ENCODE results near the gene SENP3.

The SENP3 gene

DNA sequence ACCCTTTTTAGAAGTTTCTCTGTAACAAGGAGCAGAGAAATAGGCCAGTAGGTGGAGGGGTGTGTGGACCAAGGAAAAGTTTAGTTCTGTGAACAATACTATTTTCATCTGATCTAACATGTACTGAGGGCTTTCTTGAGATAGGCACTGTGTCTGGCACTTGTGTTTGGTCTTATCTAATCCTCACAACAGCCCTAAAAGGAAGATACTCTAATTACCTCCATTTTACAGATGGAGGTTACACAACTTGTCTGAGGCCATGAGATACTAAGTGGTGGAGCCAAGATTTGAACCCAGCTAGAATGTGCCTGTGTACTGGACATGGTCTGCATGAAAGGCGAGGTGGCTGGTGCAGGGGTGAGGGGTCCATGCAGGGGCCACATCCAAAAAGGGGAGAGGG lies 8.4 kb upstream of the SENP3 start:
- in situ Hi-C loops (cut with MboI; ENCODE audit: low sequenced_read_pairs), result no loop called here

DNA sequence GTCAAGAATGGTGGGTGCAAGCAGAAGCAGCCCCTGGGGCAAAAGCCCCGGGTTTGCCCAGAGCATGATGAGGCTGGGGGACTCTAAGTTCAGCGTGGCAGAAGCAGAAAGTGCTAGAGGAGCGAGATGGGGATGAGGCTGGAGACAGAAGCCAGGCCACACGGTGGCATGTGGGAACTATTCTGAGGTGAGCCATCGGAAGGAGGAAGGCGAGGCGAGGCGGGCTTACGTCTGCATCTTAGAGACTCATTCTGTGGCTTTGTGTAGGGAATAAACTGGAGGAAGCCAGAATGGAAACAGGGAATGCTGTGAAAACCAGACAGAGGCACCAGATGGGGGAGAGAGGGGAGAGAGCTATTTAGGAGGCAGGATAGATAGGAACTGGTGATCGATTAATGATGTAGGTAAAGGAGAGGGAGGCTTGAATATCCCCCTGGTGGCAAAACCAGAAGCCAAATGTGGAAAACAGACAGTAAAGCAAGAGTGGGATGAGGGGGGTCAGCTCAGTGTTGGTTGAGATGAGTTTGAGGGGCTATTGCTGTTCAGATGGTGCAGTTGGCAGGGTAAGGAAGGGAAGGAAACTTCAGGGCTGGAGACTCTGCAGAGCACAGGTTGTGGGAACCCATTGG lies 6.3 kb upstream of the SENP3 start:
- in situ Hi-C loops (cut with MboI; ENCODE audit: low sequenced_read_pairs), result no loop called here

- in situ Hi-C loops (cut with MboI; ENCODE audit: low sequenced_read_pairs), result no loop called here
Observed at GRCh38 chr17:7556627-7557026, 5.1 kb upstream of the SENP3 start.

GRCh38 chr17:7557147-7557764 lies 4.5 kb upstream of the SENP3 start:
- in situ Hi-C loops (cut with MboI; ENCODE audit: low sequenced_read_pairs), result no loop called here

GRCh38 chr17:7557775-7558543 lies 3.8 kb upstream of the SENP3 start:
- in situ Hi-C loops (cut with MboI; ENCODE audit: low sequenced_read_pairs), result no loop called here

- in situ Hi-C loops (cut with MboI; ENCODE audit: low sequenced_read_pairs), result no loop called here
Observed at GRCh38 chr17:7558544-7559319, 3.0 kb upstream of the SENP3 start, which contains the start of gene TNFSF13. TNFSF13 (plus strand) TSS chr17:7558750; CDS start chr17:7559040, 290 bp downstream.

DNA sequence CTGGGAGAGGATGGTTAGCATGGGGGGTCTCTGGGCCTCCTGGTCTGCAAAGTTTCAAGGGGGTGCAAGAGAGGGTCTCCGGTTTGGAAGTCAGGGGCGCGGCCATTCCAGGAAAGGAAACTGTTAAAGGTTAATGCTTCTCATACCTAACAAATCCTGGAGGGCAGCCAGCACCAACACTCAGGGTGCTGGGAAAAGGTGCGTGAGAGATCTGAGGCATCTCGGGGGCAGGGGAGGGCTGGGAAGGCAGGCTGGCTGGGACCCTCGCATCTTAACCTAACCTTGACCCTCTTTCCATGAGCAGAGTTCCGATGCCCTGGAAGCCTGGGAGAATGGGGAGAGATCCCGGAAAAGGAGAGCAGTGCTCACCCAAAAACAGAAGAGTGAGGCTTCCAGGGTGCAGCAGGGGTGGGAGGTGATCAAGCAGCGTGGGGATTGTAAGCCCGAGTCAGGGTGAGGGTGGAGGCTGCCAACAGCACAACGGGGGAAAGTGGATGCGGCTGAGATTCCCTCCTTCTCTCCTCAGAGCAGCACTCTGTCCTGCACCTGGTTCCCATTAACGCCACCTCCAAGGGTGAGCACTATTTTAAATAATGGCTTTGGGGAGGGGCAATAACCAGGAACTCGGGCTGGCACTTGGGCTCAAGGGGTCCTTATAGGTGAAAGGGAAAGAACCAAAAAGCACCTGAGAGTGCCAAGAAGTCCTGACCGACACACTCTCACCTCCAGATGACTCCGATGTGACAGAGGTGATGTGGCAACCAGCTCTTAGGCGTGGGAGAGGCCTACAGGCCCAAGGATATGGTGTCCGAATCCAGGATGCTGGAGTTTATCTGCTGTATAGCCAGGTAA lies 2.2 kb upstream of the SENP3 start:
- in situ Hi-C loops (cut with MboI; ENCODE audit: low sequenced_read_pairs), result no loop called here

DNA sequence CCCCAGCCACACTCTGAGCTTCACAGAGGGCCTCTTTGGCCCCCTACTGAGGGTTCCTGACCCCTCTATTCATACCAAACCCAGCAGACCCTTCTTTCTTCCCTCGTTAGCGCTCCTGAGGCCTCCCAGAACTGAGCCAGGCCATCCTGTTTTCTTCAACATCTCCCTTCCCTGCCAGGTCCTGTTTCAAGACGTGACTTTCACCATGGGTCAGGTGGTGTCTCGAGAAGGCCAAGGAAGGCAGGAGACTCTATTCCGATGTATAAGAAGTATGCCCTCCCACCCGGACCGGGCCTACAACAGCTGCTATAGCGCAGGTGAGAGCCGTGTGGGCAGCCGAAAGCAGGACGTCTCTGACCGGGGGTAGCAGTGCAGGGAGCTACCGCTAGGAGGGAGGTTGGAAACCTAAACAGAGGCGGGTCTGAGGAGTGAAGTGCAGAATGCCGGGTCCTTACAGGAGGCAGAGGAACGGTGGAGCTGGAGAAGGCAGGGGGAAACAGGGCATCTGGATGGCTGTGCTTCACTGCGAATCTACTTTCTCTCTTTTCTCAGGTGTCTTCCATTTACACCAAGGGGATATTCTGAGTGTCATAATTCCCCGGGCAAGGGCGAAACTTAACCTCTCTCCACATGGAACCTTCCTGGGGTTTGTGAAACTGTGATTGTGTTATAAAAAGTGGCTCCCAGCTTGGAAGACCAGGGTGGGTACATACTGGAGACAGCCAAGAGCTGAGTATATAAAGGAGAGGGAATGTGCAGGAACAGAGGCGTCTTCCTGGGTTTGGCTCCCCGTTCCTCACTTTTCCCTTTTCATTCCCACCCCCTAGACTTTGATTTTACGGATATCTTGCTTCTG lies 1.3 kb upstream of the SENP3 start:
- in situ Hi-C loops (cut with MboI; ENCODE audit: low sequenced_read_pairs), result no loop called here

DNA sequence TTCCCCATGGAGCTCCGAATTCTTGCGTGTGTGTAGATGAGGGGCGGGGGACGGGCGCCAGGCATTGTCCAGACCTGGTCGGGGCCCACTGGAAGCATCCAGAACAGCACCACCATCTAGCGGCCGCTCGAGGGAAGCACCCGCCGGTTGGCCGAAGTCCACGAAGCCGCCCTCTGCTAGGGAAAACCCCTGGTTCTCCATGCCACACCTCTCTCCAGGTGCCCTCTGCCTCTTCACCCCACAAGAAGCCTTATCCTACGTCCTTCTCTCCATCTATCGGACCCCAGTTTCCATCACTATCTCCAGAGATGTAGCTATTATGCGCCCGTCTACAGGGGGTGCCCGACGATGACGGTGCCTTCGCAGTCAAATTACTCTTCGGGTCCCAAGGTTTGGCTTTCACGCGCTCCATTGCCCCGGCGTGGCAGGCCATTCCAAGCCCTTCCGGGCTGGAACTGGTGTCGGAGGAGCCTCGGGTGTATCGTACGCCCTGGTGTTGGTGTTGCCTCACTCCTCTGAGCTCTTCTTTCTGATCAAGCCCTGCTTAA lies 617 bp upstream of the SENP3 start:
- in situ Hi-C loops (cut with MboI; ENCODE audit: low sequenced_read_pairs), result no loop called here

DNA sequence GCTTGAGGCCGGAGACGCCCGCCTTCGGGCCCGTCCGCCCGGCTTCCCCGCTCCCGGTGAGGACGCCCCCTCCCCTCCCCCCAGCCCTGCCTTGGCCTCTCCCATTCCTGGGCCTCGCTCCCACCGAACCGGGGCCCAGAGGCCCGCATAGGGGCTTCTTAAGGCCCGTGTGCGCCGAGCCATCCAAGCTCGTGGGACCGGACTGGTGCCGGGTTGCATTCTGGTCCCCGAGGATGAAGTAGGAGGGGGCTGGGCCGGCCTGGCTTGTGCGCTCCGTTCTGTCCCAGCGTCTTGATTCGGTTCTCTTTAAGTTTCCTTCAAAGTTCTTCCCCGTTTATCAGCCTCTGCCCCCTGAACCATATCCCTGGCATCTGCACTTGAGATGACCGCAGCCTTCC lies 488 bp downstream of the SENP3 start:
- in situ Hi-C loops (cut with MboI; ENCODE audit: low sequenced_read_pairs), result no loop called here

DNA sequence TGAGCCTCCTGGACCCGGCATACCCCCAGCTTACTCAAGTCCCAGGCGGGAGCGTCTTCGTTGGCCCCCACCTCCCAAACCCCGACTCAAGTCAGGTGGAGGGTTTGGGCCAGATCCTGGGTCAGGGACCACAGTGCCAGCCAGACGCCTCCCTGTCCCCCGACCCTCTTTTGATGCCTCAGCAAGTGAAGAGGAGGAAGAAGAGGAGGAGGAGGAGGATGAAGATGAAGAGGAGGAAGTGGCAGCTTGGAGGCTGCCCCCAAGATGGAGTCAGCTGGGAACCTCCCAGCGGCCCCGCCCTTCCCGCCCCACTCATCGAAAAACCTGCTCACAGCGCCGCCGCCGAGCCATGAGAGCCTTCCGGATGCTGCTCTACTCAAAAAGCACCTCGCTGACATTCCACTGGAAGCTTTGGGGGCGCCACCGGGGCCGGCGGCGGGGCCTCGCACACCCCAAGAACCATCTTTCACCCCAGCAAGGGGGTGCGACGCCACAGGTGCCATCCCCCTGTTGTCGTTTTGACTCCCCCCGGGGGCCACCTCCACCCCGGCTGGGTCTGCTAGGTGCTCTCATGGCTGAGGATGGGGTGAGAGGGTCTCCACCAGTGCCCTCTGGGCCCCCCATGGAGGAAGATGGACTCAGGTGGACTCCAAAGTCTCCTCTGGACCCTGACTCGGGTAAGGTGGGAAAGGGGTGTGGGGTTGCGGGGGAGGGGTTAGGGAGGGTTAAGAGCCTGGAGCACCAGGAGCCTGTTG lies 1.6 kb downstream of the SENP3 start:
- in situ Hi-C loops (cut with MboI; ENCODE audit: low sequenced_read_pairs), result no loop called here

GRCh38 chr17:7569571-7569970 lies 7.9 kb downstream of the SENP3 start:
- in situ Hi-C loops (cut with MboI; ENCODE audit: low sequenced_read_pairs), result no loop called here

- in situ Hi-C loops (cut with MboI; ENCODE audit: low sequenced_read_pairs), result no loop called here
Observed at GRCh38 chr17:7570351-7570750, 8.6 kb downstream of the SENP3 start.

DNA sequence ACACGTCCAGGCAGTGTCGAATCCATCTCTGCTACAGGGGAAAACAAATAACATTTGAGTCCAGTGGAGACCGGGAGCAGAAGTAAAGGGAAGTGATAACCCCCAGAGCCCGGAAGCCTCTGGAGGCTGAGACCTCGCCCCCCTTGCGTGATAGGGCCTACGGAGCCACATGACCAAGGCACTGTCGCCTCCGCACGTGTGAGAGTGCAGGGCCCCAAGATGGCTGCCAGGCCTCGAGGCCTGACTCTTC lies 10.5 kb downstream of the SENP3 start:
- in situ Hi-C loops (cut with MboI; ENCODE audit: low sequenced_read_pairs), result no loop called here

GRCh38 chr17:7572588-7573323 lies 11.0 kb downstream of the SENP3 start:
- in situ Hi-C loops (cut with MboI; ENCODE audit: low sequenced_read_pairs), result no loop called here

DNA sequence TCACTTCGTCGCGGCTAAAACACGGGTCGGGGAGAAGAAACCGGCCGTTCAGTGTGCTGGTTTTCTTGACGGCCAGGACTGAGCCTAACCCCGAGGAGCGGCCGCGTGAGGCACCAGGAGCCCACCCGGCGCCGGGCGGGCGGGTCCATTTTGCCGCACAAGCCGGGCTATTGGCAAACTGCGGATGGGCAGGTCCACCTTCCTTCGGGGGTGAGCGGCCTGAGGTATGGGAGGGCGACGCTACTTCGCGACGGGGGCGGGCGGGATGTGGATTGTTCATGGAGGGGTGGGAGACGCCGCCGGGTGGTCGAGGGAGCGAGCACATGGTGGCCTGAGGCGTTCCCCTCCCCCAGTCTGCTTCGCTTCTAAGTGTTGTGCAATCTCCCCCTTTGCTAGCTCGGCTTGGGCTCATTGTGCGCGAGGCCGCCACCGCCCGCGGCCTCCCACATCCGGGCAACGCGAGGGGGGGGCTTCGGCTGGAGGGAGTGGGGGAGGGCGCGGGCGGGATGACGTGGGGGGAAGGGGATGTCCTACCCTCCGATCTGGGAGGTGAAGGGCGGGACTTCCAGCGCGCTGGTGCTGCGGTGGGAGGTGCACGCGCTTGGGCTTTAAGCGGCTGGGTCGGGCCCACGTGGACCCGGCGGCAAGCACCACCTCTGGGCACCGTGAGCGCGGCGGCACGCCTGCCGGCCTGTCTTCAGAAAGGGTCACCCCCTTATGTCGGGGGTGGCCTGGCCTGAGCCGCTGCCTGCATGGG lies 11.8 kb downstream of the SENP3 start:
- in situ Hi-C loops (cut with MboI; ENCODE audit: low sequenced_read_pairs), result no loop called here

DNA sequence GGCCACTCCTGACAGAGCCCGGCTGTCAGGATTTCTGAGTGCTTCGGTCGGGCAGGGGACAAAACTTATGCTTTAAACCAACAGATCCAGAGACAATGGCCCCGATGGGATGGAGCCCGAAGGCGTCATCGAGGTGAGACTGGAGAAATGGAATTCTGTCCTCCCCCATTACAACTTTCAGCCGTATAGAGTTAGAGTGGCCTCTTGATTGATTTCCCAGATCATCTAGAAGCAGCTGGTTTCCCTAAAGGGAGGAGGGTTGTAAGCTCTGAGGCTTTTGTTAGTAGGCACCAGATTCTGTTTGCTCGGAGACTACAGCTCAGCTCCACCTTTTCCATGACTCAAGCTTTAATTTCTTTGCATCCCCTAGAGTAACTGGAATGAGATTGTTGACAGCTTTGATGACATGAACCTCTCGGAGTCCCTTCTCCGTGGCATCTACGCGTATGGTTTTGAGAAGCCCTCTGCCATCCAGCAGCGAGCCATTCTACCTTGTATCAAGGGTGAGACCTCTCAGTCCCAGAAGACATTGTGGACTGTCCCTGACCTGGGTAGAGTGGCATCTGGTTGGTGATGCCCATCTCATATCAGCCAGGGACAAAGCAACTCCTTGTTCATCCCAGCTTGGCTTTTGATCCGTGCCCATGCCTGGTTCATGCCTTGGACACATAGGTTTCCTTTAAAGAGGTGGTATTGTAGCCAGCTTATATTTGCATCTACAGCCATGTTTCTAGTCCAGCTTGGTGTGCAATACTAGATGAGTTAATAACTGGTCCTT lies 12.6 kb downstream of the SENP3 start:
- in situ Hi-C loops (cut with MboI; ENCODE audit: low sequenced_read_pairs), result no loop called here

Data from HL-60/S4 treated with phorbol 12-myristate 13-acetate at 8.2 ng/mL for 4 days and 3 days (cell line).